Activated naive CD4-positive, alpha-beta T cell treated with anti-CD3 and anti-CD28 coated beads, Interleukin-2, amount 50 U/mL, for 16 hours (primary cell): ENCODE data around the gene VWA1.

ENCODE experiments used
- DNase-seq: peaks from one replicate; pipeline ENCODE4 v3.0.0-alpha.2; 2020

VWA1 gene

GRCh38 chr1:1489231-1489630 is 53.7 kb downstream of the VWA1 start:
- DNase-seq = no peak

- no peak for DNase-seq
Observed at GRCh38 chr1:1489861-1490260, 54.4 kb downstream of the VWA1 start.

- DNase-seq = no peak
Observed at GRCh38 chr1:1490633-1491230, 55.2 kb downstream of the VWA1 start.

GRCh38 chr1:1491601-1492000 is 56.1 kb downstream of the VWA1 start:
- no peak for DNase-seq
